ENCODE measurements around the gene IQGAP1. TPM values are rescaled to one million over a fixed set of nuclear protein-coding genes. Genes with fewer than 3 reads are reported as not detected.

The IQGAP1 gene
- total RNA-seq, 1 experiment from 2014 or later: 72.4 TPM

DNA sequence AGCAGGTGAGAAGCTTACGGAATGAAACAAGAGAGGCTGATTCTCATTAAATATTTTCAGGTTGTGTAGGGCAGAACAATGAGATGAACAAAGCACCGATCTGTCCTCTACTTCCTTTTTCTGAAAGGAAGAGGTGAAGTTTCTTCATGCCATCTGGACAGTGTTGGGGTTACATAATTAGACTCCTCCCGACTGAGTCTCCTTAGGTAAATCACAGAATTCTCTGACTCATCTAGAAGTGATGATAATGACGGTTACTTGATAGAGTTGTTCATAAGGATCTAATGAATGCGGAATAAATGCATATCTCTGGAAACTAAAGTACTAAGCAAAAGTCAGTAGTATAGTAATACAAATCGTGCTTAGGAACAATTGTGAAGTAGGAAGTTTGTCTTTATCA, 162.9 kb downstream of the IQGAP1 start:
- WGBS (ENCODE audit: extremely low coverage, insufficient read length, low lambda C conversion rate): no CpG with 5 or more reads among the region's 6 CpGs
- Histone ChIP-seq H3K4me1 (ENCODE audit: insufficient read depth, low read length) (no peaks in the 10 kb centered on the region), H3K56ac (ENCODE audit: insufficient read length, low read depth, low read length) (no peak overlapping the region), H2BK5ac (ENCODE audit: insufficient read length, low read length) (no peak overlapping the region), H2AFZ (ENCODE audit: low read length) (no peak overlapping the region), H3K9me3 (ENCODE audit: control insufficient read depth, low read depth, low read length) (no peaks in the 10 kb centered on the region), H3K27me3 (ENCODE audit: insufficient read depth, low read length) (no peaks in the 10 kb centered on the region), H2BK120ac (ENCODE audit: low read depth, low read length, poor library complexity, severe bottlenecking) (no peak overlapping the region), H3K14ac (ENCODE audit: insufficient read depth, low read length) (no peak overlapping the region), H4K5ac (ENCODE audit: insufficient read length, low read depth, low read length) (no peak overlapping the region), H3K23ac (ENCODE audit: insufficient read length, low read depth, low read length) (no peak overlapping the region), H3K4ac (ENCODE audit: low read depth, low read length) (no peak overlapping the region), H3T11ph (ENCODE audit: low read length) (no peak overlapping the region), H3K79me1 (ENCODE audit: insufficient read depth, low read depth, low read length, poor library complexity, severe bottlenecking) (no peaks in the 10 kb centered on the region), H2AK5ac (ENCODE audit: insufficient read length, low read length) (no peak overlapping the region), H4K91ac (ENCODE audit: insufficient read length, low read depth, low read length) (no peak overlapping the region), H3K23me2 (ENCODE audit: insufficient read length, low read depth, low read length, poor library complexity, severe bottlenecking) (no peaks in the 10 kb centered on the region), H2BK20ac (ENCODE audit: low read depth, low read length, poor library complexity, severe bottlenecking) (no peak overlapping the region), H3K9ac (ENCODE audit: extremely low read depth, insufficient read length, low read length) (no peak overlapping the region), H4K8ac (replicated peaks; ENCODE audit: insufficient read length, low read depth, low read length) (no peak overlapping the region), H2BK12ac (ENCODE audit: insufficient read length, low read depth, low read length) (no peak overlapping the region), H3K4me2 (ENCODE audit: insufficient read depth, insufficient read length, low read length) (no peak overlapping the region), H3K79me2 (ENCODE audit: insufficient read depth, low read length) (no peaks in the 10 kb centered on the region), H4K20me1 (ENCODE audit: control insufficient read depth, insufficient read depth, insufficient read length) (no peaks in the 10 kb centered on the region), H3K18ac (ENCODE audit: insufficient read length, low read depth, low read length) (no peak overlapping the region), H3K27ac (ENCODE audit: insufficient read length, low read depth, low read length) (no peak overlapping the region), H2BK15ac (ENCODE audit: low read depth, low read length) (no peak overlapping the region)
- TF ChIP-seq CTCF (conservative IDR thresholded peaks at IDR 0.05): no peak
- Mint-ChIP-seq H3K36me3 (ENCODE audit: insufficient read depth in 1 of 3, low read depth in 3 of 3) (no peaks in the 10 kb centered on the region; a peak in 1 of 7 replicates), H3K4me3 (no peak overlapping the region), H3K27ac (no peak overlapping the region), H3K9me3 (no peaks in the 10 kb centered on the region), H3K27me3 (ENCODE audit: low read depth) (no peaks in the 10 kb centered on the region), H3K4me1 (0 out of 4 replicates have a peak, but pooled peaks cover 0 to 3% of the 10 kb centered on the region in 2 experiments)
- no peak for DNase-seq

Other genes with a start within 250 kb of the IQGAP1 start
- gene SEMA4B, start 186.9 kb upstream of the IQGAP1 start, total RNA-seq (2021): 32.5 and 33.2 TPM in 2 replicates
- gene CIB1, start 154.3 kb upstream of the IQGAP1 start, total RNA-seq (2021): 23.0 and 27.8 TPM in 2 replicates
- 6.7 and 9.7 TPM in 2 replicates for gene GDPGP1, start 154.0 kb upstream of the IQGAP1 start, total RNA-seq (2021)
- not detected in 2 replicates for gene TTLL13, start 138.7 kb upstream of the IQGAP1 start, total RNA-seq (2021)
- gene NGRN, start 122.6 kb upstream of the IQGAP1 start, total RNA-seq (2021): 79.2 and 80.2 TPM in 2 replicates
- 1.0 and 2.5 TPM in 2 replicates for gene ZNF774, start 36.0 kb upstream of the IQGAP1 start, total RNA-seq (2021)
- 3.9 TPM in 2 replicates for gene CRTC3, start 141.7 kb downstream of the IQGAP1 start, total RNA-seq (2021)

All from H9 (cell line).